OCI-LY3 (cell line): Measurements from ENCODE around the gene POPDC3.

ENCODE experiments used
- H2AFZ ChIP-seq: fragments of 200-600, 300-600 bp; shearing (Covaris generic); 2 replicates; pipeline ENCODE4 v1.6.0; 2014; ENCODE audit warnings: antibody characterized with exemption, low read depth, low read length
- H3K27ac ChIP-seq: fragments of 200-600, 300-600 bp; sonication (generic); 2 replicates; pipeline ENCODE4 v1.5.1; 2014; ENCODE audit warnings: mild to moderate bottlenecking, low read length, moderate library complexity, mixed read lengths
- H3K27me3 ChIP-seq: fragments of 200-600, 300-600 bp; sonication (generic); 2 replicates; pipeline ENCODE4 v1.6.1; 2014; ENCODE audit warnings: low read depth, low read length, mixed read lengths
- H3K36me3 ChIP-seq: fragments of 200-600, 300-600 bp; sonication (generic); replicated peaks from 2 replicates; pipeline ENCODE3; 2014; ENCODE audit warnings: low read depth, low read length, mixed read lengths
- H3K4me1 ChIP-seq: fragments of 300-600, 200-600 bp; sonication (generic); 2 replicates; pipeline ENCODE4 v1.6.1; 2014; ENCODE audit warnings: low read length, mixed read lengths
- H3K4me2 ChIP-seq: fragments of 200-600, 300-600 bp; sonication (generic); 2 replicates; pipeline ENCODE4 v1.6.1; 2014; ENCODE audit warnings: low read length, mixed read lengths
- H3K4me3 ChIP-seq: fragments of 300-600, 200-600 bp; sonication (generic); 2 replicates; pipeline ENCODE4 v1.5.1; 2014; ENCODE audit warnings: antibody characterized with exemption, mild to moderate bottlenecking, low read length, moderate library complexity
- H3K79me2 ChIP-seq: fragments of 300-600, 200-600 bp; shearing (Covaris generic); 2 replicates; pipeline ENCODE4 v1.6.1; 2014; ENCODE audit warnings: mild to moderate bottlenecking, low read length, mixed read lengths
- H3K9ac ChIP-seq: fragments of 300-600, 200-600 bp; shearing (Covaris generic); 2 replicates; pipeline ENCODE4 v1.6.0; 2014; ENCODE audit warnings: mild to moderate bottlenecking, low read length, moderate library complexity
- H3K9me3 ChIP-seq: fragments of 200-600, 300-600 bp; shearing (Covaris generic); 2 replicates; pipeline ENCODE4 v1.6.1; 2014; ENCODE audit warnings: low read length, mixed read lengths; ENCODE audit not compliant: insufficient read depth
- H4K20me1 ChIP-seq: fragments of 200-600, 300-600 bp; sonication (generic); 2 replicates; pipeline ENCODE4 v1.6.1; 2016; ENCODE audit warnings: low read length, mixed read lengths; ENCODE audit not compliant: insufficient read depth
- CTCF ChIP-seq: fragments of 200-600, 300-600 bp; sonication (generic); IDR thresholded peaks from 2 replicates; pipeline ENCODE4 v1.5.1; 2014; ENCODE audit warnings: antibody characterized with exemption, low read length, low read depth
- EZH2phosphoT487 ChIP-seq: fragments of 200-600 bp; shearing (Covaris generic); IDR thresholded peaks from 2 replicates; pipeline ENCODE4 v1.6.1; 2018; ENCODE audit warnings: antibody characterized with exemption, mixed run types, low read depth

Gene POPDC3

GRCh38 chr6:105212587-105212986 is 32.8 kb upstream of the POPDC3 start:
- H3K9me3 ChIP-seq, result no peaks in the 10 kb centered on the region
- no peak overlapping the region for H3K9ac ChIP-seq
- H2AFZ ChIP-seq, result no peak overlapping the region

GRCh38 chr6:105211831-105212230 is 32.0 kb upstream of the POPDC3 start:
- H3K9ac ChIP-seq, result no peak overlapping the region
- H4K20me1 ChIP-seq, result no peaks in the 10 kb centered on the region
- H3K36me3 ChIP-seq, result no peaks in the 10 kb centered on the region
- no peaks in the 10 kb centered on the region for H3K9me3 ChIP-seq
- TF ChIP-seq CTCF (no peak), EZH2phosphoT487 (no peak)
- peaks cover 23% of the 10 kb centered on the region for H3K4me1 ChIP-seq
- H3K27me3 ChIP-seq, result peaks cover 15% of the 10 kb centered on the region; the same call in 1 of the 2 replicates
- peak overlapping the region; percentile 22; the same call in 1 of the 2 replicates for H3K4me2 ChIP-seq
- H2AFZ ChIP-seq, result no peak overlapping the region
- H3K79me2 ChIP-seq, result no peaks in the 10 kb centered on the region
- no peak overlapping the region for H3K27ac ChIP-seq
- H3K4me3 ChIP-seq, result no peak overlapping the region

More at GRCh38 chr6:105212587-105212986, 32.8 kb upstream of the POPDC3 start:
- Histone ChIP-seq H3K4me3 (no peak overlapping the region), H3K36me3 (no peaks in the 10 kb centered on the region), H3K27ac (no peak overlapping the region), H4K20me1 (no peaks in the 10 kb centered on the region), H3K27me3 (peaks cover 15% of the 10 kb centered on the region; the same call in 1 of the 2 replicates), H3K4me1 (peaks cover 29% of the 10 kb centered on the region), H3K4me2 (peak overlapping the region; percentile 22), H3K79me2 (no peaks in the 10 kb centered on the region)
- no peak for TF ChIP-seq CTCF
- TF ChIP-seq EZH2phosphoT487, result no peak

GRCh38 chr6:105210932-105211531 is 31.2 kb upstream of the POPDC3 start:
- Histone ChIP-seq H4K20me1 (no peaks in the 10 kb centered on the region), H2AFZ (no peak overlapping the region), H3K4me2 (no peak overlapping the region), H3K36me3 (no peaks in the 10 kb centered on the region), H3K9ac (no peak overlapping the region), H3K27me3 (peaks cover 15% of the 10 kb centered on the region; the same call in 1 of the 2 replicates), H3K9me3 (no peaks in the 10 kb centered on the region), H3K27ac (no peak overlapping the region), H3K4me1 (peaks cover 22% of the 10 kb centered on the region), H3K79me2 (no peaks in the 10 kb centered on the region), H3K4me3 (no peak overlapping the region)
- no peak for TF ChIP-seq CTCF
- TF ChIP-seq EZH2phosphoT487, result no peak

GRCh38 chr6:105209950-105210706 is 30.3 kb upstream of the POPDC3 start:
- Histone ChIP-seq H3K9me3 (no peaks in the 10 kb centered on the region), H3K27ac (no peak overlapping the region), H3K36me3 (no peaks in the 10 kb centered on the region), H3K4me2 (no peak overlapping the region), H3K9ac (no peak overlapping the region), H3K4me3 (no peak overlapping the region), H3K27me3 (peaks cover 9% of the 10 kb centered on the region; the same call in 1 of the 2 replicates), H4K20me1 (no peaks in the 10 kb centered on the region), H3K4me1 (peaks cover 22% of the 10 kb centered on the region), H3K79me2 (no peaks in the 10 kb centered on the region), H2AFZ (no peak overlapping the region)
- TF ChIP-seq CTCF, result no peak
- no peak for TF ChIP-seq EZH2phosphoT487
